Osteocyte (in vitro differentiated cells): ENCODE measurements around the gene PTTG1IP2. TPM values are rescaled to one million over a fixed set of nuclear protein-coding genes. Genes with fewer than 3 reads are reported as not detected.

ENCODE experiments used
- DNase-seq: peaks from one replicate; pipeline ENCODE4 v3.0.0; 2021; ENCODE audit warnings: mixed read lengths; ENCODE audit not compliant: unreplicated experiment; ENCODE audit errors: extremely low spot score
- H3K27ac Mint-ChIP-seq: one replicate; pipeline ENCODE4 v1.8.0; 2021; ENCODE audit warnings: mild to moderate bottlenecking, mixed read lengths; ENCODE audit not compliant: unreplicated experiment
- H3K27me3 Mint-ChIP-seq: one replicate; pipeline ENCODE4 v1.8.0; 2021; ENCODE audit warnings: mixed read lengths; ENCODE audit not compliant: unreplicated experiment
- H3K36me3 Mint-ChIP-seq: one replicate; pipeline ENCODE4 v1.8.0; 2021; ENCODE audit warnings: mixed read lengths; ENCODE audit not compliant: unreplicated experiment
- H3K4me1 Mint-ChIP-seq: one replicate; pipeline ENCODE4 v1.8.0; 2021; ENCODE audit warnings: mixed read lengths; ENCODE audit not compliant: unreplicated experiment
- H3K4me3 Mint-ChIP-seq: one replicate; pipeline ENCODE4 v1.8.0; 2021; ENCODE audit warnings: mild to moderate bottlenecking, moderate library complexity, mixed read lengths; ENCODE audit not compliant: unreplicated experiment
- H3K9me3 Mint-ChIP-seq: one replicate; pipeline ENCODE4 v1.8.0; 2021; ENCODE audit warnings: mixed read lengths; ENCODE audit not compliant: unreplicated experiment
- total RNA-seq: library from RNA; stranded (reverse); gene quantifications from 2 replicates; pipeline ENCODE4 v1.2.1, GENCODE V29; 2021
- TF ChIP-seq, protein P1 (sequence below): fragments of 200-600 bp; sonication (generic); IDR thresholded peaks from 2 replicates; pipeline ENCODE4 v1.5.0; 2021; ENCODE audit warnings: antibody characterized with exemption, mild to moderate bottlenecking, moderate library complexity

PTTG1IP2 gene
- total RNA-seq, 1 donor from 2014 or later: not detected

GRCh38 chr7:90432752-90433151 is 36.7 kb upstream of the PTTG1IP2 start:
- TF ChIP-seq, protein P1, sequence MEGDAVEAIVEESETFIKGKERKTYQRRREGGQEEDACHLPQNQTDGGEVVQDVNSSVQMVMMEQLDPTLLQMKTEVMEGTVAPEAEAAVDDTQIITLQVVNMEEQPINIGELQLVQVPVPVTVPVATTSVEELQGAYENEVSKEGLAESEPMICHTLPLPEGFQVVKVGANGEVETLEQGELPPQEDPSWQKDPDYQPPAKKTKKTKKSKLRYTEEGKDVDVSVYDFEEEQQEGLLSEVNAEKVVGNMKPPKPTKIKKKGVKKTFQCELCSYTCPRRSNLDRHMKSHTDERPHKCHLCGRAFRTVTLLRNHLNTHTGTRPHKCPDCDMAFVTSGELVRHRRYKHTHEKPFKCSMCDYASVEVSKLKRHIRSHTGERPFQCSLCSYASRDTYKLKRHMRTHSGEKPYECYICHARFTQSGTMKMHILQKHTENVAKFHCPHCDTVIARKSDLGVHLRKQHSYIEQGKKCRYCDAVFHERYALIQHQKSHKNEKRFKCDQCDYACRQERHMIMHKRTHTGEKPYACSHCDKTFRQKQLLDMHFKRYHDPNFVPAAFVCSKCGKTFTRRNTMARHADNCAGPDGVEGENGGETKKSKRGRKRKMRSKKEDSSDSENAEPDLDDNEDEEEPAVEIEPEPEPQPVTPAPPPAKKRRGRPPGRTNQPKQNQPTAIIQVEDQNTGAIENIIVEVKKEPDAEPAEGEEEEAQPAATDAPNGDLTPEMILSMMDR: no peak
- Mint-ChIP-seq H3K36me3 (peaks cover 3% of the 10 kb centered on the region), H3K4me1 (peaks cover 9% of the 10 kb centered on the region), H3K27ac (no peak overlapping the region), H3K4me3 (no peak overlapping the region), H3K27me3 (peaks cover 24% of the 10 kb centered on the region), H3K9me3 (peaks cover 28% of the 10 kb centered on the region)
- no peak for DNase-seq

DNA sequence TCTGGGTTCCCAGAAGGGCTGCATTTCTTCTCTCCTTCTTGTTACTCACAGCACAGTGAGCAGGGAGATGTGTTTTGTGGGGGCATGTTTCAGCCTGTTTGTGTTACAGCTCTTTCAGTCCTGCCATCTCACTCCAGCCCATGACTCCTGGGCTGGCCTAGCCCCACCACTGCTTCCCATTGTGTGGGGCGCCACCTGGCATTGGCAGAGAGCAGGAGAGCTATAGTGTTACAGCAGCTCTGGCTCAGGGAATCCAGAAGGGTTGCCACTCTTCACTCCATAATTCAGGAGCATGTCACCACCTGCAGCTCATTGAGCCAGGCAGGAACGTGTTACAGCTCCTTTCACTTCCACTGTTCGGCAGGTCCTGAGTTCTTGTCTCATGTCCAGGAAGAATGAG is 36.2 kb upstream of the PTTG1IP2 start:
- peaks cover 9% of the 10 kb centered on the region for H3K4me1 Mint-ChIP-seq
- peaks cover 4% of the 10 kb centered on the region for H3K36me3 Mint-ChIP-seq
- H3K4me3 Mint-ChIP-seq: no peak overlapping the region
- TF ChIP-seq, protein P1: no peak
- no peak overlapping the region for H3K27ac Mint-ChIP-seq
- peaks cover 30% of the 10 kb centered on the region for H3K9me3 Mint-ChIP-seq
- DNase-seq: no peak
- H3K27me3 Mint-ChIP-seq: peaks cover 27% of the 10 kb centered on the region

DNA sequence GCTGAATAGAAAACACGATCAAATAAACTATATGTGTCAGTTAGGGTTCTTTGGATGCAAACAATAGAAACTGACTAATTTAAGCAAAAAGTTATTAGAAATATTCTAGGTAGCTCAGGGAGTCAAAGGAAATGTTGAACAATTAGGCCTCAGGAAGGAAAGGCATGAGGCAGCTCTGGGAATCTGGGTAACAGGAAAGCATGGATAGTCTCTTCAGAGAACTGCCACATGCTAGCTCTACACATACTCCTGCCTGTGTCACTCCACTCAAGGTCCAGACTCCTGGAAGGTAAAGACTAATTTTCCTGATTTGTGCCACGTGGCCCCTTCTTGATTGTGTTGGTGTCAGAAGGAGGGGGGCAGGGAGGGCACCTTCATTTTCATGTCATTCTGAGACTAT is 23.8 kb upstream of the PTTG1IP2 start:
- Mint-ChIP-seq H3K36me3 (no peaks in the 10 kb centered on the region), H3K9me3 (no peaks in the 10 kb centered on the region), H3K27ac (no peak overlapping the region), H3K27me3 (peaks cover 22% of the 10 kb centered on the region), H3K4me1 (no peaks in the 10 kb centered on the region), H3K4me3 (no peak overlapping the region)
- TF ChIP-seq, protein P1: no peak
- DNase-seq: no peak

DNA sequence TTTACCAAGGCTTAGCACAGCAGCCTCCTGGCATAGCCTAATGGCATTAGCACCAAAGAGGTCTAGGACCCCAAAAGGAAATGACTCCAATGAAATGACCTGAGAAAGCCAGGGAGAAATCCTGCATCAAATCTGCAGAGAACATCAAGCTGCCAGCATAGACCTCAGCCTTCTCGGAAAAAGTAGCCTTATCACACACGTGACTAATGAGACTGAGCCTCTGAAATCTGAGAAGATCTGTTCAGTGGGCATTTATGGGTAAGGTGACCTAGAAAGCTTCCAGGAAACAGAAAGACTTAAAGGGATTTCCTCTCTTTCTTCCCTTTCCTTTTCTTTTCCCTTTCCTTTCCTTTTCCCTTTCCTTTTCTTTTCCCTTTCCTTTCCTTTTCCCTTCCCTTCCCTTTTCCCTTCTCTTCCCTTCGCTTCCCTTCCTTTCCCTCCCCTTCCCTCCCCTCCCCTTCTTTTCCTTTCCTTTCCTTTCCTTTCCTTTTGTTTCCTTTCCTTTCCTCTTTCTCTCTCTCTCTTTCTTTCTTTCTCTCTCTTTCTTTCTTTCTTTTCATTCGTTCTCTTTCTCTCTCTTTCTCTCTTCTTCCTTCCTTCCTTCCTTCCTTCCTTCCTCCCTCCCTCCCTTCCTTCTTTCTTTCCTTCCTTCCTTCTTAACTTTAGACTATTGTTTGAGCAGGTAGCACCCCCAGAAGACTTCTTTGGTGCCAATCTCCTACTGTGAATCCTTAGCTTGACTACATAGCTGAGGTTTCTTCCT is 23.1 kb upstream of the PTTG1IP2 start:
- Mint-ChIP-seq H3K27ac (no peak overlapping the region), H3K9me3 (no peaks in the 10 kb centered on the region)

GRCh38 chr7:90453259-90453891 is 16.1 kb upstream of the PTTG1IP2 start:
- no peak for DNase-seq
- peaks cover 39% of the 10 kb centered on the region for H3K4me1 Mint-ChIP-seq
- peak overlapping the region; percentile 72 for H3K27ac Mint-ChIP-seq
- peaks cover 11% of the 10 kb centered on the region for H3K27me3 Mint-ChIP-seq
- H3K36me3 Mint-ChIP-seq: no peaks in the 10 kb centered on the region
- no peak overlapping the region for H3K4me3 Mint-ChIP-seq
- TF ChIP-seq, protein P1: no peak
- H3K9me3 Mint-ChIP-seq: no peaks in the 10 kb centered on the region

More for the DNA sequence above, 23.1 kb upstream of the PTTG1IP2 start:
- no peak overlapping the region for H3K4me3 Mint-ChIP-seq
- peaks cover 24% of the 10 kb centered on the region for H3K27me3 Mint-ChIP-seq
- H3K4me1 Mint-ChIP-seq: peaks cover 5% of the 10 kb centered on the region
- no peak for DNase-seq
- TF ChIP-seq, protein P1: no peak
- no peaks in the 10 kb centered on the region for H3K36me3 Mint-ChIP-seq
